Stomach (tissue), 4 donors: Measurements from ENCODE around the gene GORASP2.

Experiments
- CTCF ChIP-seq, 7 experiments: fragments of 450-650 bp in 4 of 7; fragments of 200-600 bp in 3 of 7; sonication (generic) in 3 of 7; IDR thresholded peaks; one replicate each; pipeline ENCODE4 v1.5.1; 2016 to 2019; ENCODE audit warnings: antibody characterized with exemption in 7 of 7, control low read depth in 2 of 7, mild to moderate bottlenecking in 1 of 7
- EP300 ChIP-seq: sonication (generic); formaldehyde crosslinking; IDR thresholded peaks from one replicate; pipeline ENCODE4 v1.6.1; 2017; ENCODE audit warnings: antibody characterized with exemption
- POLR2A ChIP-seq, 4 donors: fragments of 450-650 bp; IDR thresholded peaks; one replicate each; pipeline ENCODE4 v1.6.1; 2016; ENCODE audit warnings: antibody characterized with exemption in 4 of 4, control low read depth in 2 of 4, mild to moderate bottlenecking in 1 of 4, moderate library complexity in 1 of 4

- TF ChIP-seq CTCF (IDR thresholded peaks at IDR 0.05) = no peak
- no peak for TF ChIP-seq EP300
- TF ChIP-seq POLR2A (IDR thresholded peaks at IDR 0.05) = no peak
These were observed 43.5 kb downstream of the GORASP2 start for GRCh38 chr2:170972296-170973224.
